Adipose tissue (tissue), 3 donors: ENCODE results near the gene ENHO. TPM values are rescaled to one million over a fixed set of nuclear protein-coding genes. Genes with fewer than 3 reads are reported as not detected.
"Not testable (repeated sequence)": the region's sequence is repeated elsewhere in the genome, so short reads cannot be mapped to it uniquely, and the experiment has no call there.

Experiments used
- H3K27ac ChIP-seq: one replicate; pipeline ENCODE4 v1.5.1; 2013; ENCODE audit warnings: low read depth, low read length
- WGBS, 3 donors: extraction: QIAGEN DNeasy Blood & Tissue Kit; methylation state at CpG; one replicate each; pipeline ENCODE4 v1.1.7; 2013; 5-methylcytosine and 5-hydroxymethylcytosine counted together
- polyA plus RNA-seq, 3 donors: library from polyadenylated mRNA; stranded (reverse); fragments of 200-250 nt; gene quantifications; one replicate each; pipeline ENCODE4 v1.2.3, GENCODE V29; 2013
- donor health status: healthy with polysubstance abuse.
- donor health status: Bipolar disorder and iron deficiency.
- donor health status: healthy.

ENHO gene
- polyA plus RNA-seq, 3 donors: 1.1 to 2.7 (median 1.3) TPM

GRCh38 chr9:34546102-34546833, 23.5 kb upstream of the ENHO start:
- H3K27ac ChIP-seq: no peak overlapping the region
- 83 to 87% (median 87%) methylated on average over 7 of the region's 7 CpGs for WGBS, 3 donors

GRCh38 chr9:34545497-34545896, 22.7 kb upstream of the ENHO start:
- no peak overlapping the region for H3K27ac ChIP-seq
- WGBS, 3 donors: 86 to 90% (median 87%) methylated on average over 6 of the region's 6 CpGs

- WGBS, 3 donors: 26 to 68% (median 55%) methylated on average over 5 of the region's 5 CpGs
- no peak overlapping the region for H3K27ac ChIP-seq
Measured at GRCh38 chr9:34544035-34544434, 21.2 kb upstream of the ENHO start.

GRCh38 chr9:34541540-34541939, 18.8 kb upstream of the ENHO start:
- WGBS, 3 donors: 72 to 83% (median 76%) methylated on average over 7 of the region's 7 CpGs
- H3K27ac ChIP-seq: no peak overlapping the region

- no peak overlapping the region for H3K27ac ChIP-seq
- 60 to 83% (median 64%) methylated on average over 2 of the region's 2 CpGs for WGBS, 3 donors
Measured at GRCh38 chr9:34540827-34541226, 18.0 kb upstream of the ENHO start.

- WGBS, 3 donors: 40 to 63% (median 56%) methylated on average over 7 of the region's 7 CpGs
- H3K27ac ChIP-seq: no peak overlapping the region
Measured at GRCh38 chr9:34536685-34537084, 13.9 kb upstream of the ENHO start.

GRCh38 chr9:34532041-34532440, 9.3 kb upstream of the ENHO start:
- H3K27ac ChIP-seq: not testable (repeated sequence)
- WGBS, 3 donors: 83 to 89% (median 88%) methylated on average over 7 of the region's 8 CpGs

GRCh38 chr9:34526026-34526425, 3.2 kb upstream of the ENHO start:
- 69 to 77% (median 74%) methylated on average over 2 of the region's 2 CpGs for WGBS, 3 donors
- H3K27ac ChIP-seq: no peak overlapping the region

- WGBS, 3 donors: 83 to 91% (median 85%) methylated on average over 3 of the region's 3 CpGs
- H3K27ac ChIP-seq: no peak overlapping the region
Measured at GRCh38 chr9:34524349-34524748, 1.6 kb upstream of the ENHO start.

GRCh38 chr9:34522091-34522887, 501 bp downstream of the ENHO start:
- H3K27ac ChIP-seq: no peak overlapping the region
- 15 to 23% (median 21%) methylated on average over 27 to 31 of the region's 31 CpGs for WGBS, 3 donors

GRCh38 chr9:34521406-34522045, 1.3 kb downstream of the ENHO start:
- H3K27ac ChIP-seq: no peak overlapping the region
- 96 to 99% (median 97%) methylated on average over 11 of the region's 11 CpGs for WGBS, 3 donors

- no peak overlapping the region for H3K27ac ChIP-seq
- 93 to 96% (median 95%) methylated on average over 6 of the region's 6 CpGs for WGBS, 3 donors
Measured at GRCh38 chr9:34520505-34521385, 2.0 kb downstream of the ENHO start.

GRCh38 chr9:34520096-34520495, 2.7 kb downstream of the ENHO start:
- 88 to 92% (median 89%) methylated on average over 6 of the region's 6 CpGs for WGBS, 3 donors

GRCh38 chr9:34519321-34520020, 3.3 kb downstream of the ENHO start:
- WGBS, 3 donors: 74 to 83% (median 81%) methylated on average over 2 of the region's 2 CpGs
- no peak overlapping the region for H3K27ac ChIP-seq

More at GRCh38 chr9:34520096-34520495, 2.7 kb downstream of the ENHO start:
- H3K27ac ChIP-seq: no peak overlapping the region

- H3K27ac ChIP-seq: no peak overlapping the region
- WGBS, 3 donors: 86 to 92% (median 88%) methylated on average over 2 of the region's 2 CpGs
Measured at GRCh38 chr9:34518896-34519295, 3.9 kb downstream of the ENHO start.

- no peak overlapping the region for H3K27ac ChIP-seq
- 68 to 83% (median 77%) methylated on average over 6 of the region's 6 CpGs for WGBS, 3 donors
Measured at GRCh38 chr9:34518110-34518616, 4.6 kb downstream of the ENHO start.

GRCh38 chr9:34517185-34517584, 5.6 kb downstream of the ENHO start:
- H3K27ac ChIP-seq: no peak overlapping the region
- 84 to 91% (median 90%) methylated on average over 7 of the region's 7 CpGs for WGBS, 3 donors

- H3K27ac ChIP-seq: no peak overlapping the region
Measured at GRCh38 chr9:34515959-34516358, 6.8 kb downstream of the ENHO start.

More at GRCh38 chr9:34515959-34516358, 6.8 kb downstream of the ENHO start:
- WGBS, 3 donors: 86 to 90% (median 90%) methylated on average over 3 of the region's 3 CpGs
